GM18867 (cell line): ENCODE results near the gene CARS1.

Source experiments
- ATAC-seq: cut with Tn5 transposase; IDR thresholded peaks from one replicate; pipeline ENCODE4 v1.9.1; 2021; ENCODE audit warnings: mild to moderate bottlenecking, moderate library complexity; ENCODE audit not compliant: unreplicated experiment

The CARS1 gene

DNA sequence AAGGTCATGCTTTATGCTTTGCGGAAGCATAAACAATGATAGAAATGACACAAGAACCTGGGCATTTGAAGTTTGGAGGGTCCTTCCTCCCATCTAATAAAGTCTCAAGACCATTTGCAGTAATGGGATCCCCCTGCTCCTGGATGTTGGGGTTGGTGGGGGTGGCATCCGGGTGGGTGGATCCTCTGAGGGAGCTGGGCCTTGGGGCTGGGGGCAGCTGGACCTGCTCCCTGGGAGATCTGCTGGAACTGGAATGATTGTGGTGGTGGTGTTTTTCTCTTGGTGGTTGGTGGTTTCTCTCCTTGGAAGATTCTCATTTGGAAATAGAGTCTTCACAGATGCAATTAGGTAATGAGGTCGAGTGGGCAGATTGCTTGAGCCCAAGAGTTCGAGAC, 62.9 kb downstream of the CARS1 start:
- no peak for ATAC-seq

DNA sequence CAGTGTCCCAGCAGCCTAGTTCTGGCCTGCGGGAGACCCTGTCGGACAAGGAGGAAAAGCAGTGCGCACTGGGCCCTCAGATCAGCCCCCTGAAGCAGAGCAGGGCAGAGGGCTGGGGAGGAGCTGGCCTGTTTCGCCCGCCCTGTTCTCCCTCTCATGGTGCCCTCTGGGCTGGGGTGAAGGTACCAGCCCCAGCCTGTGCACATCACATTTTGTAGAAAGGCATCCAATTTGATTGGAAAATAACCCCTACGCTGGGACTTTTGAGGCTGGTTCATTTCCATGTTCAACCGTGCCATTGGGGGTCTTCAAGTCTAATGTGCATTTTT, 64.3 kb downstream of the CARS1 start:
- ATAC-seq: no peak

DNA sequence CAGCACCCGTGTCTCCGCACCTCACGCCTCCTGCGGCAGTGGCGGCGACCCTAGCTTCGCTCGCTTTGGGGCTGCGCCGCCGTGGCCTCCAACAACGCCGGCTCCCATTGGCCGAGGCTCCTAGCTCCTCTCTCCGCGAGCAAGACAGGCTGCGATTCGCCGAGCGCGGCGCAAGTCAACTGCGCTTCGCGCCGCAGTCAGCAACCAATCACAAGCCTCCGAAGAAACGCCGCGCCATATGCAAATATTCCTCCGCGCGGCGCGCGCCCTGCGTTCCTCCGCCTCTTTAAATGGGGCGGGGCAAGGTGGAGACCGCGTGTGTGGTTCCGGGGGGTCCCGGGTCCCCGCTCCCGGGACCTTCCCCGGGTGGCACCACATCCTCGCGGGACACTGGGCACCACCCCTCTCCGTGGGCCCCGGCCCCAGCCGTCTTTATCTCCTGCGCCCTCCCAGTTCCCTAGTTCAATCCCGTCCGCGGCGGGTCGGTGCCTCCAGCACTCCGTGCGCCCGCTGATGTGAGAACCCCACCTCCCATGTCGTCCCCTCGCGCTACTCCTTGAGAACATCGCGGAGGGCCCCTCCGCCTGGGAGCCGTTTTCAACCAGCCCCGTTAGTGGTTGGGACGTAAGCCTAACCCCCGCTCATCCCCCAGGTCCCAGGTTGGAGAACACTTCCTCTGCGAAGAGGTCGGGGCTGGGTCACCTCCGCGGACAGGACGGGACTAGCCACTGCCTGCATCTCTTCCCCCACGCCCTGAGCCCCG, 64.8 kb downstream of the CARS1 start, which contains the start of gene NAP1L4:
Gene NAP1L4 (minus strand): TSS at position 96 of the 763 bp plus-strand sequence. CDS start 13,109 bp downstream, outside the sequence.
- peak; percentile 85 for ATAC-seq

DNA sequence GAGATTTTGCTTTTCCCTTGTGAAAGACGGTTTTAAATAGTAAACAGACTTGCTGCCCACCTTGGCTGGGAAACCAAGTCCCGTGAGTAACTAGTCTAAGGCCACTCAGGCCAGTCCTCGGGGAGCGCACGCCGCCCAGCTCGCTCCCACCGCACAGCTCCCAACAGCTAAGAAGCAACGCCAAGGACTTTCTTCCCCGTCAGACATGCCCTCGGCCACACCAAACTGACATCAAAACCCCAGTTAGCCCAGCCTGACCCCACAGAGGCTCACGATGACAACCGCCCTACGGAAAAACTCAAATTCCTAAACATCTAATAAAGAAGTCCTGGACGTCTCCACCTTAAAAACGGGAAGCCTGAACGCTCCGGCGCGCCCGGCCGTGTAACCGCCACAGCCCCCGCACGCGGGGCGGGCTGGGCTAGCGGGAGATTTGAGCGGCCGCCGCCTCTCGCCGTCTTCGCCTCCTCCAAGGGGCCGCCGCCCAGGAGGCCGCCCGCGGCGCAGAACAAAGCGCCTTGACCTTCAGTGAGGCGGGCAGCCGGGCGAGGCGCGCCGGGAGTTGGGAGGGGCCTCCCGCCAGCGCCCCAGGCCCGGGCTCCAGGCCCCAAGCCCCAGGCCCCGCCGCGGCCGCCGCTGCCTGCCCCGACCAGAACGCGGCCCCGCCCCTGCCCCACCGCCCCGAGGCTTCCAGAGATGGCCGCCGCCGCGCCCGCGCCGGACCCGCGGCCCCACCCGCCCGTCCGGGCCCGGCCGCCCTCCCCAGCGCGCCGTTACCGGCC, 65.6 kb downstream of the CARS1 start:
- peak; percentile 40 for ATAC-seq

DNA sequence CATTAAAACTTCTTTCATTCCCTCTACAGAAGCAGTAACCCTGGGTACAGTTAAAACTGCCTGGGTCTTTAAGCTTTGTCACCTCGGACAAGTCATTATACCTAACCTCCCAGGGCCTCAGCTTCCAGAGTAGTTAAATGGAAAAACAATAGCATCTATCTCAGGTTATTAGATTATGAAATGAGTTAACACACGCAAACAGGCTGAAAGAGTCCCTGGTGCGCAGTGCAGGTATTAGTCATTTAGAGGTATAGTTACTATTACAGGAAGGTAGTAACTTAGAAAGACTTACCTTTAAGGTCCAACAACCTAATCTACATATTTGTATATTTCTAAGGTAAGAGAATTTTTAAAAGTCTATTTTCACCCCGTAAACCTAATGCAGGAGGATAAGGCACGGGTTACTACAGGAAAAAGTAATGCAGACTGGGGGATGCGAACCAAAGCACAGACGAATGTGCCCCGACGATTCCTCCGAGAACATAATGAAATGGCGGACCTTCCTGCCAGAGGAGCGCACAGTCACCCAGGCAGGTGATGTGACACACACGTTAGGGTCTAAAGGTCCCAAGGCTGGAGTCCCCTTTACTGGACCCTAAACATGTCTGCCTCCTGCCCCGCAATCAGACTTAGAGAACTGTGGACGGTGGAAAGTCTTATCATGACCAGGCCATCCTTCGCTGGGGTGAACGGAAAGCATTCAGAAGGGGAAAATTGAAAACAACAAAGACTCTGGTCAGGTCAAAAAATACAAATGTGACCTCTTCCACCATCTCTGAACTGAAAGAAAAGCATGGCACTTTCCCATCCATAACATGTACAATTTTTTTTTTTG, 66.4 kb downstream of the CARS1 start:
- no peak for ATAC-seq

DNA sequence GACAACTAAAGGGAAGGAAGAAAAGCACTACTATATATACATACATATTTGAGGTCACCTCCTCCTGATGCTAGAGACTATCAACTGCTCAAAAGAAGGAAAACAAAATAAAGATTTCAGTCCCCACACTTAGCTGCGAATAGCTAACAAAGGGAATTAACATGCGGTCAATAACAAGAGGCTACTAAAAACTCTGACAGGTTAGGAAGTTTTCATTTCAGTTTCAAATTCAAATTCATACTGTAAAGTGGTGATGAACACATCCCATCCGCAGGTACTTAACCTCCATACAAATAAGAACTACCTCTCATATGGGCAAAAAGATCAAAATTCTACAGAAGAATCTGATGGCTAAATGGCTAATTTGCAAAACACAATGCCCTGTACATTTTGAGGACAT, 67.7 kb downstream of the CARS1 start:
- no peak for ATAC-seq

DNA sequence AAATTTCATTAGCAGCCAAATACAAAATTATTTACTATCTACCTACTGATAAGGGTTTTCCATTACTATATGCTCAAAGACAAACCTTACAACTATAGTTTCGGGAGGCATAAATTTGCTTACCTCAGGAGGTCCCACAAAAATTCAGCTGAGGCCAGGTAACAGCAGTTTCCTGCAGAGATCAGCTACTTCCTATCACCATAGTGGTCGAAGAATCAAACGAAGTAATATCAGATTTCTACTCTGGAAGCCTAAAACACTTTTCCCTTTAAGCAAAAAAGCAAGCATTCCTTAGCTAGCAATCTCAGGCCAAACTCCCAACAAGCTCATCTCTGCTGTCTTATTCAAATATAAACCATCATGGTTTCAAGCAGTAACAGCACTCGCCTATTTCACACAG, 68.2 kb downstream of the CARS1 start:
- ATAC-seq: no peak

DNA sequence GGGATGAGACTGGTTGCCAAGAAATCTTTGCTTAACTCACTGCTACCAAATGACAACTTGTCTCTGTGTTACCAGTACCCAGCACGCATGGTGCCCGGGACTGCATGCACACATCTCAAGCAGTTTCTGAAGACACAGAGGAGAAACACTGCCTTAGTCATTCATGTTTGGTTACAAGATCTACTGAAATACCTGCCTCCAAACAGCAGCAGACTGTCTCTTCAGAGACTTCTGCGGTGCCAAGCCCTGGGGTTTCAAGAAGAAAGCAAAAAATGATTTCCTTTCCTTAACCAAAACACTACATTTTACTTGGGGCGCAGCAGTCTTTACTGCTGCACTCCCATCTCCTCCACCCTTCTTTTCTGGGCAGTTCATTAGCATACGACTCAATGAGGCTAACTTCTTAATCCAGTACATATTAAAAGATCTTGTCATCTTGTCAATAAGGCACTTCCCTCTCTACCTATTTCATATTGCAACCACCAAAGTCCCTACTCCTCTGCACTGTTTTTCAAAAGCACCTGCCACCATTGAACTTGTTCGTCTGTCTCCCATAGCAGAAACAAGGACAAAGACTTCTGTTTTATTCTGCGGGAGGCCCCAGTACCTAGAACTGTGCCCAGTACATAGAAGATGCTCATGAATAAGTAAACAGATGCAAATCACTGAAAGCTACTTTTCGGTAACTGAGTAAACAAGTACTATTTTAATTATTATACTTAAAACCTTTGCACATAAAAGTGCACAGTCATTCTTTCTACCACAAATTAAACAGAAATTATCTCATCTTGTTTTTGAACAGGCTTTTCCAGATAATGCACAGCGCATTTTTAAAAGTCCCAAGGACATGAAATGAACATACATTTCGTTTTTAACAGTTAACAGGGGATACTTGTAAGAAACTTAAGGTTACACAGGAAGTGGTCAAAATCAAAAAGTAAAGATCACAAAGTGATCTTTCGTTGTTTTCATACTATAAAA, 69.1 kb downstream of the CARS1 start:
- no peak for ATAC-seq

DNA sequence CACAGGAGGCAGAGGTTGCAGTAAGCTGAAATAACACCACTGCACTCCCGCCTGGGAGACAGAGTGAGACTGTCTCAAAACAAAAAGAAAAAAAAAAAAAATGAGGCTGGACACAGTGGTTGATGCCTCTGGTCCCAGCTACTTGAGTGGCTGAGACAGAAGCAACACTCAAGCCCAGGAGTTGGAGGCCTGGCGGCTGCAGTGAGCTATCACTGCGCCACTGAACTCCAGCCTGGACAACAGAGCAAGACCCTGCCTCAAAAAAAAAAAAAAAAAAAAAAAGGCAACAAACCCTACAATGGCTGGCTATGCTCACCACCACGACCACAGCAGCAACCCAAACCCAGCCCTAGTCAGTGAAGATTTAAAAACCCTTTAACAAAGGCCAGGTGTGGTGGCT, 73.3 kb downstream of the CARS1 start:
- no peak for ATAC-seq

DNA sequence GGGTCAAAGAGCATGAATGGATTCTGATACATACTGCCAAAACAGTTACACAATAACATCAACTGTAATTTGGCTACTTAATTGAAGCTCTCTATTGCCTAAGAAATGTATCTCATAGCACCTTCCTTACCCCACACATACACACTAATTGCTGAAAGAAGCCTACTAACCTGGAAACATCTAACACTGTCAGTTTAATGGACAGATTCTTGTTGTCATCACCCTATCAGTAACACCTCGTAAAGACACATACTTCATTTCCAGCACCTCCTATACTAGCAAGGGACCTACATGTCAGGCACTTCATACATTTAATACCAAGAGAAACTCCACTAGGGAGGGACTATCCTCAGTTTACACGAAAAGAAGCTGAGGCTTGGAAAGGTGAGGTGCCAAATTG, 75.0 kb downstream of the CARS1 start:
- ATAC-seq: no peak

DNA sequence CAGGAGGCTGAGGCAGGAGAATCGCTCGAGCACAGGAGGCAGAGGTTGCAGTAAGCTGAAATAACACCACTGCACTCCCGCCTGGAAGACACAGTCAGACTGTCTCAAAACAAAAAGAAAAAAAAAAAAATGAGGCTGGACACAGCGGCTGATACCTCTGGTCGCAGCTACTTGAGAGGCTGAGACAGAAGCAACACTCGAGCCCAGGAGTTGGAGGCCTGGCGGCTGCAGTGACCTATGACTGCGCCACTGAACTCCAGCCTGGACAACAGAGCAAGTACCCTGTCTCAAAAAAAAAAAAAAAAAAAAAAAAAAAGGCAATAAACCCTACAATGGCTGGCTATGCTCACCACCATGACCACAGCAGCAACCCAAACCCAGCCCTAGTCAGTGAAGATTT, 76.1 kb downstream of the CARS1 start:
- no peak for ATAC-seq

DNA sequence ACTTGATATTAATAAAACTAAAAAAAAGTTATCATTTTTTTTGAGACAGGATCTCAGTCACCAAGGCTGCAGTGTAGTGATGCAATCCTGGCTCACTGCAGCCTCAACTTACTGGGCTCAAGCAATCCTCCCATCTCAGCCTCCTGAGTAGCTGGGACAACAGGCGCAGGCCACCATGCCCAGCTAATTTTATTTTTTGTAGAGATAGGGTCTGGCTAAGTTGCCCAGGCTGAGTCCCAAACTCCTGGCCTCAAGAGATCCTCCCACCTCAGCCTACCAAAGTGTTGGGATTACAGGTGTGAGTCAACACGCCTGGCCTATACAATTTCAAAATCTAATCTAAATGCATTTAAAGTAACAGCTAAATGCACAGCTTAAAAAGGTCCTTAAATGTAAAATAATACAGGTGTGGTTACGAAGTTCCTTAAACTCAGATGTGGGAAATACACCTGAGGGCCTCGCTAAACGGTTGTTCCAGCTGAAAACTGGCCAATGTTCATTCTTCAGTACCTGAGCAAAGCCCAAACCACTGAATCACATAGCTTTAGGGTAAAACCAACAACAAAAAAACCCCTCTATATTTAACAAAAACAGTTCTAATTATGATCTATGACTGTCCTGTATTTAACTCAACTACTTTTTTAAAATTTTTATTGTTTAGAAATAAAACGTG, 76.9 kb downstream of the CARS1 start:
- ATAC-seq: no peak

DNA sequence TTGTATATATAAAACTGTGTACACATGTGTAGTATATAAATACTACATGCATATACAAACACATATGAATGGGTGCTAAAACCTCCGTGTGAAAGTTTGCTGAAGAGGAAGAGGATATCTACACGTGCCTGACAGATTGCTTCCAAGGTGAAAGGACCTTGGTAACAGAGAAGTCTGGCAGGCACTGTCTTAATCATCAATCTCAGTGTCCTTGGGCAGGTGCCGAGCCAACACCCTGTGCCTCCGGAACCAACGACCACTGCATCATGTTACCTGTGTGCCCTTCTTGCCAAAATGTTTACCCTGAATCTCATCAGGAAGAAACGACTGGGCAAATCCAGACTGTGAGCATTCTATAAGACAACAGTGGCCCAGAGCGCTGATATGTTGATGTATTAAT, 80.1 kb downstream of the CARS1 start:
- no peak for ATAC-seq

DNA sequence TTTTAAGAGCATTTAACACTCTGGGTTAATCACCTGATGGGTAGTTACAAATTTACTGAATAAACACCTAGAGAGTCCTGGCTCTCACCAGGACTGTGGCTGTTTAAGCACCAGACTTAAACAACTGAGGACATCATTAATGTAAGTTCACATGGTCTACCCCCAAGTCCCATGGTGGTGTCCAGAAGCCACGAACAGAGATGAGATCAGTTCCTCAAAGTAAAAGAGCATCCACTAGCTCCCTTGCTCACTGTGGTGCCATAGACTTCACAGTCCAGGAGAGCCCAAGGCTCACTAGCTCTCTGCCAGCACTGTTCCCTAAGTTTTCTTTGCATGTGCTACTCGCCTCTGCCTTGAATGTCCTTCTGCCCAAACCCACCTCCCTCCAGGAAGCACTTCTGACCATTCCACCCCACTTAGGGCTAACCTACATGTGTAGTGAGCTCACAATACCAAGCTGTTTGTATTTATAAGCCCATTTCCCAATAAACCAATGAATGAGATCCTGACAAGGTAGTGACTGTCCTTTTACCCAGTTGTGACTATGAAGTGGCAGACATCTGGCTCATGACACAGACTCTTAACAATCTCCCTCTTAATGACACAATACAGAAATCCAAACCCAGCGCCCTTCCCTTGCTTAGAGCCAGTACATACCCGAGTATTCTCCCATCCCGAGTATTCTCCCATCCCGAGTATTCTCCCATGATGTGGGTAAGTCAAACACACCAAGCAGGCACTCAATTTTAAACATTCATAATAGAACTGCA, 80.7 kb downstream of the CARS1 start:
- no peak for ATAC-seq

DNA sequence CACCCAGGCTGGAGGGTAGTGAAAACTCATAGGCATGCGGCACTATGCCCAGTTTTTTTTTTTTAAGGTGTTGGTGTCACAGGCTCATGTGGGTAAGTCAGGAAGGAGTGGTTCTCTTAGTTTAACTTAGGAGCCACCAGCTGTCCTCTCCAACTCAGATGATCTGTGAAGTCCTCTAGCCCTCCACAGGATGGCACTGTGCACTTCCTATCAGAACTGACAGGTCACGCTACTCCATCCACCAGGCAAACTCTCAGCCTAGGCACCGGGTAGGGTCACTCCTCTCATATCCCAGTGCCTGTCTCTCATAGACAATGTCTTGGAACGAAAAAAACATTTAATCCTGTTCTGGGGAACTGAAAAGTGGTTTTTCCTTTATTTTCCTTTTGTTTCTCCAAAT, 81.6 kb downstream of the CARS1 start:
- peak; percentile 48 for ATAC-seq

DNA sequence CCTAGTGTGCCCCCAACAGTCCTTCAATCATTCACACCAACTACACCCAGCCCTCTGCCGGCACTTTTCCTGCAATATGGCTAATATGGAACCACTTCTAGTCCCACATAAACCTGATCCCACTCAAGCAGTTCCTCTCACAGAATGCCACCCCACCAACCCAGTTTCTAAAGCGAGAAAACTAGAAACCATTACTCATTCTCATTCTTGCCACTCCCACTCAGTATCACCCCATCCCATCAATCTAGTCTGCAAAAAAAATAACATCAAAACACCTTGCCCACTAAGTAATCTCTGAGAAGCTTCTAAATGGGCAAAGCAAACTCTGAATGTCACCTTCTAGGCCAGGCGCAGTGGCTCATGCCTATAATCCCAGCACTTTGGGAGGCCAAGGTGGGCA, 83.0 kb downstream of the CARS1 start:
- no peak for ATAC-seq

DNA sequence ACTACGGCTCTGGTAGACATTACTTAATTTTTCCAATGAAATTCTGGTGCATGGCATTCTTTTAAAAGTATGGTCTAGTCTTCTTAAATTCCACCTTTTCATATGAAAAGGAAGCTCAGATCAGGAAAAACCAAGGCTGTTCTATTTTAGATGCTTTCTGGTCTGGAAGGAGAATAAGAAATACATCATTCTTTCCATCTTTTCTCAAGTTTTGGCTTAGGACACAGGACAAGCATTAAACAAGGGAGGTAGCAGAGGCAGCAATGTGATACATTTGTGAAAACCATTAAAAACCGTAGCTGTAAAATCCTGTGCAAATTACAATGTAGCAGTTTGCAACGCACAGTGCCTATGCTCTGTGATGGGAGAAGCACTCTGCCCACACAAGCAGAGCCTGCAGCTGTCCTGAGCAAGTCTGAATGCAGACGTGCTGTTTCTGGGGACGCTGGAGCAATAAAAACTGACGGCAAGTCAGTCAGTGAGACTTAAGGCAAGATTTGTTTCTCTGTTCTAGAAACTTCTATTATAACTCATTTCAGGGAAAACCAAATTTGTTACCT, 88.8 kb downstream of the CARS1 start:
- ATAC-seq: no peak

DNA sequence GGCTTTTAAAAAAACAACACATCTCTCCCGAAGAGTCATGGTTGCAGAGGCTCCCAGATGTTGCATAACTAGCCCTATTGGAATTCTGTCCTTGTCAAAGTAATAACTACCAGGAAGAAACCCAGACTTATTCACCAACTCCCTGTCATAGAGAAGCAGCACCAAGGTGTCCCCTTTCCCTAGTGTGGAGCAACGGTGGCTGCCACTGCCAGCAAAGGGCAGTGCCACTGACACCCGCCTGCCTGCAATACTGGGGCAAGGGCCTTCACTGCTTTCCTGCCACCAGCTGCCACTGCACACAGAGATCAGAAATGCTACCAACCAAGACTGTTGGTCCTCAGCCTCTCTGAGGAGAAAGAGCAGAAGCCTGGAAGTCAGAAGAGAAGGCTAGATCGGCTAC, 92.4 kb downstream of the CARS1 start:
- no peak for ATAC-seq

DNA sequence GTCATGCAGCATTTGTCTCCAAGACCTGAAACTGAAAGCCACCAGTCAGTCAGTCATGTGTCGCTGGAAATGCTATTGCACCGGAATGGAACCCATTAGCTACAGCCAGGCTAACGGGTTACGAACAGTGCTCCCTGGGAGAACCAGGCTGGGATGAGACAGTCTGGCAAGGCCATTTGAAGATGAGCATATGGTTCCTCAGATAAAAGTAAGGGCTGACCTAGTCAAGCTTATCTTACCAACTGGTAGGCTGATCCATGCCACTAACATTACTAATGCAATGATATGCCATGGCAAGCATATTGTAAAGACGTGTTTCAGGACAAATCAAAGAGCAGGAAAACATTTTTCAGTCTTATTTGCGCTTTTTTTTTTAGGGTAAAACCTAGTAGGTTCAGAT, 93.5 kb downstream of the CARS1 start:
- ATAC-seq: no peak
